Endothelial cell of umbilical vein (primary cell): ENCODE data around the gene PPOX. TPM values are rescaled to one million over a fixed set of nuclear protein-coding genes. Genes with fewer than 3 reads are reported as not detected.

ENCODE experiments used
- BruUV-seq: library from RNA; stranded (reverse); fragments of 400-500 nt; replicated peaks from 2 replicates; lab custom pipeline; 2021; lab: Mats Ljungman, UMichigan
- CTCF ChIA-PET: fragments of 300-600, 350-600 bp; sonication (Branson Sonifier 250); formaldehyde crosslinking; loops from one replicate; lab custom pipeline; 2021; ENCODE audit warnings: antibody characterized with exemption, inconsistent platforms; lab: Charles Lee
- POLR2A ChIA-PET: fragments of 300-600, 350-600 bp; sonication (Branson Sonifier 250); formaldehyde crosslinking; loops from one replicate; lab custom pipeline; 2021; ENCODE audit warnings: antibody characterized with exemption, inconsistent platforms; lab: Charles Lee
- DNase-seq: peaks from one replicate; pipeline ENCODE4 v3.0.0-alpha.2; 2011; ENCODE audit warnings: low read depth, low spot score
- FAIRE-seq: peaks from 2 replicates; lab custom pipeline; 2011; peaks lifted over from hg19 to GRCh38; lab: Jason Lieb, UNC
- H2AFZ ChIP-seq: 2 replicates; pipeline ENCODE4 v1.6.0; 2012; ENCODE audit warnings: low read depth, low read length, control low read depth, inconsistent platforms
- H3K27ac ChIP-seq: 2 replicates; pipeline ENCODE4 v1.5.1; 2011; ENCODE audit warnings: low read depth, mild to moderate bottlenecking, control low read depth, low read length, moderate library complexity; ENCODE audit not compliant: insufficient read depth
- H3K27me3 ChIP-seq, 2 experiments: 2 replicates each; pipeline versions ENCODE4 v1.6.0 to v1.6.1; 2011; ENCODE audit warnings: low read length in 2 of 2, mixed read lengths in 1 of 2; ENCODE audit not compliant: control insufficient read depth in 2 of 2, insufficient read depth in 2 of 2
- H3K36me3 ChIP-seq, 2 experiments: 2 replicates in 1 of 2; 3 replicates in 1 of 2; pipeline ENCODE4 v1.5.1; 2011; ENCODE audit warnings: low read length in 2 of 2, mild to moderate bottlenecking in 1 of 2, moderate library complexity in 1 of 2; ENCODE audit not compliant: control insufficient read depth in 2 of 2, insufficient read depth in 2 of 2; ENCODE audit errors: extremely low read depth in 1 of 2
- H3K4me1 ChIP-seq: 3 replicates; pipeline ENCODE4 v1.5.1; 2011; ENCODE audit warnings: mild to moderate bottlenecking, low read length; ENCODE audit not compliant: control insufficient read depth, insufficient read depth; ENCODE audit errors: extremely low read depth
- H3K4me2 ChIP-seq: 2 replicates; pipeline ENCODE4 v1.6.1; 2011; ENCODE audit warnings: low read length, control low read depth, mixed read lengths; ENCODE audit not compliant: insufficient read depth
- H3K4me3 ChIP-seq, 3 experiments: fragments of 200-600 bp in 1 of 3; sonication (generic), shearing (Covaris generic) in 1 of 3; replicated peaks in 1 of 3; 2 replicates each; pipeline ENCODE4 v1.5.1; 2011 to 2016; ENCODE audit warnings: control low read depth in 3 of 3, low read length in 3 of 3, mild to moderate bottlenecking in 2 of 3, inconsistent platforms in 1 of 3, low read depth in 1 of 3, moderate library complexity in 1 of 3; ENCODE audit not compliant: insufficient read depth in 1 of 3
- H3K79me2 ChIP-seq: 2 replicates; pipeline ENCODE4 v1.6.0; 2012; ENCODE audit warnings: low read length, inconsistent platforms; ENCODE audit not compliant: control insufficient read depth, insufficient read depth
- H3K9ac ChIP-seq: replicated peaks from 2 replicates; pipeline ENCODE3; 2011; ENCODE audit warnings: low read length, control low read depth; ENCODE audit not compliant: insufficient read depth; ENCODE audit errors: extremely low read depth
- H3K9me1 ChIP-seq: replicated peaks from 3 replicates; pipeline ENCODE4 v1.6.0; 2011; ENCODE audit warnings: mild to moderate bottlenecking, low read length; ENCODE audit not compliant: control insufficient read depth, insufficient read depth; ENCODE audit errors: extremely low read depth
- H3K9me3 ChIP-seq: replicated peaks from 2 replicates; pipeline ENCODE4 v1.5.1; 2012; ENCODE audit warnings: low read length, inconsistent platforms; ENCODE audit not compliant: control insufficient read depth, insufficient read depth
- H4K20me1 ChIP-seq: replicated peaks from 2 replicates; pipeline ENCODE3; 2011; ENCODE audit warnings: mild to moderate bottlenecking, low read length; ENCODE audit not compliant: control insufficient read depth, insufficient read depth; ENCODE audit errors: extremely low read depth
- EZH2 ChIP-seq: IDR thresholded peaks from 2 replicates; pipeline ENCODE4 v1.6.1; 2012; ENCODE audit warnings: borderline replicate concordance, low read depth, mild to moderate bottlenecking, moderate library complexity, low read length, inconsistent platforms; ENCODE audit not compliant: severe bottlenecking
- FOS ChIP-seq: IDR thresholded peaks from 2 replicates; pipeline ENCODE4 v1.6.1; 2011; ENCODE audit warnings: mild to moderate bottlenecking, low read length, moderate library complexity, borderline replicate concordance; ENCODE audit not compliant: insufficient read depth
- GATA2 ChIP-seq: IDR thresholded peaks from 2 replicates; pipeline ENCODE4 v1.7.0; 2011; ENCODE audit warnings: low read depth, mild to moderate bottlenecking, moderate library complexity, mixed read lengths, low read length; ENCODE audit not compliant: insufficient read length, insufficient read depth
- JUN ChIP-seq: IDR thresholded peaks from 2 replicates; pipeline ENCODE4 v1.6.1; 2011; ENCODE audit warnings: borderline replicate concordance, low read depth; ENCODE audit not compliant: insufficient read length, insufficient read depth
- MYC ChIP-seq: IDR thresholded peaks from one replicate; pipeline ENCODE4 v1.6.1; 2011; ENCODE audit warnings: mild to moderate bottlenecking, low read depth, low read length
- POLR2A ChIP-seq: IDR thresholded peaks from 2 replicates; pipeline ENCODE4 v1.6.1; 2012; ENCODE audit warnings: low read depth, mild to moderate bottlenecking, control low read depth, low read length
- POLR2AphosphoS5 ChIP-seq: IDR thresholded peaks from 2 replicates; pipeline ENCODE4 v1.6.1; 2012; ENCODE audit warnings: low read depth, mild to moderate bottlenecking, control low read depth, low read length, moderate library complexity; ENCODE audit not compliant: insufficient read depth
- dilution Hi-C: fragments of 300-500 bp; cut with MboI; formaldehyde crosslinking; loops from one replicate; pipeline ENCODE4 v1.15.0; 2019; ENCODE audit warnings: low sequenced_read_pairs; ENCODE audit not compliant: extremely low pct_ligation_motif_present
- intact Hi-C: fragments of 100-400 bp; cut with micrococcal nuclease; formaldehyde crosslinking; loops from one replicate; pipeline ENCODE4 v1.10.0; 2022
- polyA plus RNA-seq, 4 experiments: library from polyadenylated mRNA; depleted of rRNA in 3 of 4; stranded (reverse) in 3 of 4; unstranded in 1 of 4; fragments of >200 nt; gene quantifications; 2 replicates each; pipeline versions ENCODE4 v1.2.1 to v1.2.3, GENCODE V29; 2011 to 2012; ENCODE audit warnings: missing spikeins in 1 of 4
- total RNA-seq: library from RNA; stranded (reverse); gene quantifications from 2 replicates; pipeline ENCODE4 v1.2.3, GENCODE V29; 2021
- TF ChIP-seq, protein P1 (sequence below), 2 donors: IDR thresholded peaks; 1 replicate in 1 of 2; 2 replicates in 1 of 2; pipeline ENCODE4 v1.5.1; 2011; ENCODE audit warnings: low read length in 2 of 2, mild to moderate bottlenecking in 2 of 2, moderate library complexity in 2 of 2, control low read depth in 1 of 2, inconsistent platforms in 1 of 2, low read depth in 1 of 2; ENCODE audit not compliant: insufficient read depth in 1 of 2; ENCODE audit errors: extremely low read depth in 1 of 2
- TF ChIP-seq, protein P2 (sequence below): IDR thresholded peaks from 2 replicates; pipeline ENCODE4 v1.6.1; 2011; ENCODE audit not compliant: insufficient read depth, insufficient read length

PPOX gene
- total and polyA plus RNA-seq, 2 donors (not counting 3 experiments of a cell fraction or from before 2014, with no cell fraction given): 26.4 to 28.5 TPM

DNA sequence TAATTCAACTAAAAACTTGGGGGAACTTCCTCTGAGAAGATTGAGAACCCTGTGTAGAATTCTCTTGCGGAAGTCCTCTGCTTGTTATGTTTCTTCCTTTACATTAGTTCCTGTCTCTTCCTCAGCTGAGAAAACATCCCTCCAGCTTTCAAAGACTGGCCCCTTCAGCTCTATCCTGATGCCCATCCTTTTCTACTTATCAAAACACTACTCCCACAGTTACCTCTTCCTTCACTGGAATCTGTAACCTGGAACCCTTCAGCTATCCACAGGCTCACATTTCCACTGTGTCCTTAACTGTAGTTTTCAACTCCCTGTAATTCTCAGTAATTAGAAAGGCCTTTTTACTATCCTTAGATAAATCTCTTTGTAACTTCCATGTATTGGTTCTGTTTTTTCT, 27.8 kb upstream of the PPOX start:
- dilution Hi-C loops (no loop called here), intact Hi-C loops (loop anchor here (2.0 kb wide), 1 partner anchor 94 kb away; the partner anchor contains the start of gene USF1)
- Histone ChIP-seq H3K27ac (no peak overlapping the region), H3K36me3 (no peaks in the 10 kb centered on the region), H3K27me3 (no peaks in the 10 kb centered on the region), H3K4me3 (no peak overlapping the region), H3K79me2 (peaks cover 13% of the 10 kb centered on the region), H3K9ac (no peak overlapping the region), H3K4me1 (peaks cover 5% of the 10 kb centered on the region), H4K20me1 (no peaks in the 10 kb centered on the region), H2AFZ (no peak overlapping the region), H3K4me2 (no peak overlapping the region), H3K9me3 (no peaks in the 10 kb centered on the region), H3K9me1 (no peaks in the 10 kb centered on the region)
- DNase-seq (no peak), FAIRE-seq (no peak)
- POLR2A ChIA-PET: interaction anchor here (0.6 kb wide), 1 partner anchor 34 kb away, joined by 4 read pairs; no protein-coding TSS in a partner anchor
- BruUV-seq: no TSS peak
- no peak for TF ChIP-seq EZH2
- no peak for TF ChIP-seq POLR2AphosphoS5
- TF ChIP-seq MYC: no peak
- no peak for TF ChIP-seq FOS
- no peak for TF ChIP-seq GATA2
- TF ChIP-seq, protein P1, sequence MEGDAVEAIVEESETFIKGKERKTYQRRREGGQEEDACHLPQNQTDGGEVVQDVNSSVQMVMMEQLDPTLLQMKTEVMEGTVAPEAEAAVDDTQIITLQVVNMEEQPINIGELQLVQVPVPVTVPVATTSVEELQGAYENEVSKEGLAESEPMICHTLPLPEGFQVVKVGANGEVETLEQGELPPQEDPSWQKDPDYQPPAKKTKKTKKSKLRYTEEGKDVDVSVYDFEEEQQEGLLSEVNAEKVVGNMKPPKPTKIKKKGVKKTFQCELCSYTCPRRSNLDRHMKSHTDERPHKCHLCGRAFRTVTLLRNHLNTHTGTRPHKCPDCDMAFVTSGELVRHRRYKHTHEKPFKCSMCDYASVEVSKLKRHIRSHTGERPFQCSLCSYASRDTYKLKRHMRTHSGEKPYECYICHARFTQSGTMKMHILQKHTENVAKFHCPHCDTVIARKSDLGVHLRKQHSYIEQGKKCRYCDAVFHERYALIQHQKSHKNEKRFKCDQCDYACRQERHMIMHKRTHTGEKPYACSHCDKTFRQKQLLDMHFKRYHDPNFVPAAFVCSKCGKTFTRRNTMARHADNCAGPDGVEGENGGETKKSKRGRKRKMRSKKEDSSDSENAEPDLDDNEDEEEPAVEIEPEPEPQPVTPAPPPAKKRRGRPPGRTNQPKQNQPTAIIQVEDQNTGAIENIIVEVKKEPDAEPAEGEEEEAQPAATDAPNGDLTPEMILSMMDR (IDR thresholded peaks at IDR 0.05; ENCODE audit: extremely low read depth in 1 of 2, insufficient read depth in 1 of 2, low read depth in 1 of 2, low read length in 2 of 2): no peak
- TF ChIP-seq JUN: no peak
- TF ChIP-seq, protein P2, sequence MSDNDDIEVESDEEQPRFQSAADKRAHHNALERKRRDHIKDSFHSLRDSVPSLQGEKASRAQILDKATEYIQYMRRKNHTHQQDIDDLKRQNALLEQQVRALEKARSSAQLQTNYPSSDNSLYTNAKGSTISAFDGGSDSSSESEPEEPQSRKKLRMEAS: no peak
- TF ChIP-seq POLR2A: no peak
- CTCF ChIA-PET: interaction anchor here (1.0 to 5.4 kb wide), 10 partner anchors 9 to 303 kb away, joined by 3 to 51 read pairs (median 6); partner anchors contain the start of gene KLHDC9
